Neuron (in vitro differentiated cells): Measurements from ENCODE around the gene MRGPRX2.

Experiments used
- H2AFZ ChIP-seq: one replicate; pipeline ENCODE4 v1.6.1; 2013; ENCODE audit warnings: low read depth, mild to moderate bottlenecking, inconsistent platforms, low read length, moderate library complexity
- H3K27me3 ChIP-seq: one replicate; pipeline ENCODE4 v1.6.1; 2013; ENCODE audit warnings: low read length; ENCODE audit not compliant: insufficient read depth
- H3K36me3 ChIP-seq: one replicate; pipeline ENCODE4 v1.6.1; 2013; ENCODE audit warnings: low read length; ENCODE audit not compliant: insufficient read depth
- H3K4me1 ChIP-seq: one replicate; pipeline ENCODE4 v1.6.1; 2013; ENCODE audit warnings: low read length; ENCODE audit not compliant: insufficient read depth
- H3K4me3 ChIP-seq: 2 replicates; pipeline ENCODE4 v1.5.1; 2013; ENCODE audit warnings: mild to moderate bottlenecking, low read length, moderate library complexity
- H3K9me3 ChIP-seq: one replicate; pipeline ENCODE4 v1.6.1; 2013; ENCODE audit warnings: low read length

Gene MRGPRX2

GRCh38 chr11:19088791-19089190 lies 28.3 kb upstream of the MRGPRX2 start:
- Histone ChIP-seq H2AFZ (no peak overlapping the region), H3K27me3 (peaks cover 12% of the 10 kb centered on the region), H3K9me3 (peaks cover 1% of the 10 kb centered on the region), H3K4me3 (no peak overlapping the region), H3K36me3 (no peaks in the 10 kb centered on the region), H3K4me1 (no peaks in the 10 kb centered on the region)

DNA sequence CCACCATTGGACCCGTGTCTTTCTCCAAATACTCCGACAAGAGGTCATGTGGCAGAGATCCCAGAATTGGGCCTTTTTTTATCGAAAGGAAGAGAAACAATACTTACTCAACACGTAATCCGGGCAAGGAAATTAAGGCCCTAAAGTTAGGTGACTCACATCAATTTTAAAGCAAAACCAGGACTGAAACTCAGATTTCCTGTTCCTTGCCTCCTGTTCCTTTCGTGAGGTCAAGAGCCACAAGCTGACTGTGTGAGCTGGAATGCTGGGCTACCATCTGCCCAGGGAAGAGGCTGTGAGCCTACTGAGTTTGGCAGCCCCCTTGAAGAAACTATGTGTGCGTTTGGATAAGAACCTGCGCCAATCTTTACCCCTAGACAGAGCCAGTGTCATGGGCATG lies 27.1 kb upstream of the MRGPRX2 start:
- Histone ChIP-seq H3K27me3 (peaks cover 22% of the 10 kb centered on the region), H3K9me3 (peaks cover 1% of the 10 kb centered on the region), H3K36me3 (no peaks in the 10 kb centered on the region), H2AFZ (no peak overlapping the region), H3K4me3 (no peak overlapping the region), H3K4me1 (no peaks in the 10 kb centered on the region)

DNA sequence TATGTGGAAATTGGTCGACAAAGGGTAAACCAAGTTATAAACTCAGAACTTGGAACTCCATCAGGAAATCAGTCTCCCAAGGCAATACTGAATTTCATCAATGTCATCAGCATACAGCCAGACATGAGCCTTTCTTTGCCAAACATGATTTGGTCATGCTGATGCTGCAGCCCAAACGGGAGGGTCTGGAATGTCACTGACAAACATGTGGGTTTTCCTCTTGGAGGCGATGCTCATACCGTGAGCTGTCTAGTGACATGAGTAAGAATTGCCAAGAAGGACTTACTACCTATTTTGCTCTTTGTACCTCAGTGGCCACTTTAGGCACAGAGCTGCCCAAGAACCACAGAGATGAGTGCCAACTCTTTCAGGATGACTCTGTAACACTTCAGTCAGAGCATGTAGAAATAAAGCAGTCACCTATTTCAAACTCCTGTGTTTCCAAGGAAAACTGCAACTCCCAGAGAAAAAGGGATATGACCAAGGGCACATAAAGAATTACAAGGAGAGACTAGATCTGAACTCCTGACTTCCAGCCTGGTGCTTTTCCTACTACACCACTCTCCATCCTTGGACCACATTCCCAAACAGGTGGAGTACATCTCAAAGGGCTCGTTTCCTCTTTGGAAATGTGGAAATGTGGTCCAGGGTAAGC lies 24.3 kb upstream of the MRGPRX2 start:
- no peaks in the 10 kb centered on the region for H3K4me1 ChIP-seq
- H3K27me3 ChIP-seq = peaks cover 22% of the 10 kb centered on the region
- H3K4me3 ChIP-seq = no peak overlapping the region
- peaks cover 1% of the 10 kb centered on the region for H3K9me3 ChIP-seq
- H3K36me3 ChIP-seq = no peaks in the 10 kb centered on the region
- H2AFZ ChIP-seq = no peak overlapping the region

DNA sequence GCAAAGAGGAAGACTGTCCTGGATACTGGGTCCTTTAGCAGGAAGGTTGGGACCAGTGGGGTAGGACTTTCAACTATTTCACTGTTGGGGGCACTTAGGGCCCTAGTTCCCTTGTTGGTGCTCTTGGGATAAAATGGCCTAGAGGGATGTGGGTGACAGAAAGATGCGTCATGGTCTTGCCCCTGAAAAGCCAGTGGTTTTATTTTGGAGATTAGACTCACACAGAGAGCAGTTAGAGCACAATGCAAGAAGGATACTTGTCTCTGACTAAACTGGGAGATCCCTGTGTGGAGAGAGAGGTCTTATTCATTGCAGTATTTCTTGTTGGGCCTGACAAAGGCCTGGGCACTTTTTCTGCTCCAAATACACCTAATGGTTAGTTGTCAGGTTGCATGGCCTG lies 22.6 kb upstream of the MRGPRX2 start:
- Histone ChIP-seq H3K27me3 (peaks cover 20% of the 10 kb centered on the region), H3K4me3 (no peak overlapping the region), H2AFZ (no peak overlapping the region), H3K9me3 (no peaks in the 10 kb centered on the region), H3K4me1 (no peaks in the 10 kb centered on the region), H3K36me3 (no peaks in the 10 kb centered on the region)

DNA sequence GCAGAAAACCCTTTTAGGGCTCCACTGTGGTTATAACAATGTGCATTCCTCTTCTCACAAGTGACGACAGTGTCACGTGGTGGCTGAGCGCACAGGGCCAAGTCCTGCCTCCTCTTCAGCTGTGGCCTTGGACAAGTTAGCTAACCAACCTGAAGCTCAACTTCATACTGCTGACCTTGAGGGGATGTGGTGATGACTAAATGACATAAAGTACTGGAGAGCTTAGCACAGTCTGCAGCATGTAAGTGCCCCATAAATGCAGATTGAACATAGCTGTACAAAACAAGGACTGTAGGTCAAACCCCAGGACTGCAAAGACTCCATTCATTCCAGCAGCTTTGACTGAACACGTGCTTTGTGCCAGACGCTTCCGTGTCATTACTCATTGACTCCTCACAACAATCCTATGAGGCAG lies 20.1 kb upstream of the MRGPRX2 start:
- no peak overlapping the region for H2AFZ ChIP-seq
- H3K9me3 ChIP-seq = no peaks in the 10 kb centered on the region
- no peaks in the 10 kb centered on the region for H3K36me3 ChIP-seq
- no peak overlapping the region for H3K4me3 ChIP-seq
- H3K27me3 ChIP-seq = peaks cover 22% of the 10 kb centered on the region
- no peaks in the 10 kb centered on the region for H3K4me1 ChIP-seq

- no peaks in the 10 kb centered on the region for H3K9me3 ChIP-seq
- no peak overlapping the region for H3K4me3 ChIP-seq
- peaks cover 22% of the 10 kb centered on the region for H3K27me3 ChIP-seq
- H3K4me1 ChIP-seq = no peaks in the 10 kb centered on the region
- no peaks in the 10 kb centered on the region for H3K36me3 ChIP-seq
- no peak overlapping the region for H2AFZ ChIP-seq
These were observed 19.3 kb upstream of the MRGPRX2 start for GRCh38 chr11:19079643-19080440.

DNA sequence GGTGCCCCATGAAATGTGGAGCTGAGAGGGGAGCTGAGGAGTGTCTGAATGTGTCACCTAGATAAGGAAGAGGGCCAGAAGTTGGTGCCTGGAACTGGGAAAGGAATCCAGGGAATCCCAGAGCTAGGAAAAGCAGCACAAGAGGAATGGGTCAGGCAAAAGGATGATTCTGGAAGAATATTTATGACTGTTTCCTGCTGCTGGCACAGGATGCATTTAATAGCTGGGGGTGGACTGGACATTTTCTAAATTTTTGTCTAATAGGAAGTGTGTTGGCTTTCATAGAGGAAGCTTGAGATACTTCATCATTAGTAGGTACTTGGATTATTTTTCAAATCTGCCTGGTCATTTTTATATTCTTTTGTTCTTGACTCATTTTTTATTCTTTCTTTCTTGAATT lies 17.4 kb upstream of the MRGPRX2 start:
- no peaks in the 10 kb centered on the region for H3K9me3 ChIP-seq
- no peak overlapping the region for H3K4me3 ChIP-seq
- peaks cover 27% of the 10 kb centered on the region for H3K27me3 ChIP-seq
- no peaks in the 10 kb centered on the region for H3K36me3 ChIP-seq
- H3K4me1 ChIP-seq = no peaks in the 10 kb centered on the region
- H2AFZ ChIP-seq = no peak overlapping the region

GRCh38 chr11:19076744-19077589 lies 16.4 kb upstream of the MRGPRX2 start:
- H3K4me1 ChIP-seq = no peaks in the 10 kb centered on the region
- H3K27me3 ChIP-seq = peaks cover 29% of the 10 kb centered on the region
- H3K36me3 ChIP-seq = no peaks in the 10 kb centered on the region

GRCh38 chr11:19075636-19076035 lies 15.1 kb upstream of the MRGPRX2 start:
- H3K4me3 ChIP-seq = no peak overlapping the region
- no peaks in the 10 kb centered on the region for H3K36me3 ChIP-seq
- no peak overlapping the region for H2AFZ ChIP-seq
- H3K9me3 ChIP-seq = no peaks in the 10 kb centered on the region
- peaks cover 31% of the 10 kb centered on the region for H3K27me3 ChIP-seq
- no peaks in the 10 kb centered on the region for H3K4me1 ChIP-seq

More at GRCh38 chr11:19076744-19077589, 16.4 kb upstream of the MRGPRX2 start:
- no peak overlapping the region for H2AFZ ChIP-seq
- no peaks in the 10 kb centered on the region for H3K9me3 ChIP-seq
- no peak overlapping the region for H3K4me3 ChIP-seq

DNA sequence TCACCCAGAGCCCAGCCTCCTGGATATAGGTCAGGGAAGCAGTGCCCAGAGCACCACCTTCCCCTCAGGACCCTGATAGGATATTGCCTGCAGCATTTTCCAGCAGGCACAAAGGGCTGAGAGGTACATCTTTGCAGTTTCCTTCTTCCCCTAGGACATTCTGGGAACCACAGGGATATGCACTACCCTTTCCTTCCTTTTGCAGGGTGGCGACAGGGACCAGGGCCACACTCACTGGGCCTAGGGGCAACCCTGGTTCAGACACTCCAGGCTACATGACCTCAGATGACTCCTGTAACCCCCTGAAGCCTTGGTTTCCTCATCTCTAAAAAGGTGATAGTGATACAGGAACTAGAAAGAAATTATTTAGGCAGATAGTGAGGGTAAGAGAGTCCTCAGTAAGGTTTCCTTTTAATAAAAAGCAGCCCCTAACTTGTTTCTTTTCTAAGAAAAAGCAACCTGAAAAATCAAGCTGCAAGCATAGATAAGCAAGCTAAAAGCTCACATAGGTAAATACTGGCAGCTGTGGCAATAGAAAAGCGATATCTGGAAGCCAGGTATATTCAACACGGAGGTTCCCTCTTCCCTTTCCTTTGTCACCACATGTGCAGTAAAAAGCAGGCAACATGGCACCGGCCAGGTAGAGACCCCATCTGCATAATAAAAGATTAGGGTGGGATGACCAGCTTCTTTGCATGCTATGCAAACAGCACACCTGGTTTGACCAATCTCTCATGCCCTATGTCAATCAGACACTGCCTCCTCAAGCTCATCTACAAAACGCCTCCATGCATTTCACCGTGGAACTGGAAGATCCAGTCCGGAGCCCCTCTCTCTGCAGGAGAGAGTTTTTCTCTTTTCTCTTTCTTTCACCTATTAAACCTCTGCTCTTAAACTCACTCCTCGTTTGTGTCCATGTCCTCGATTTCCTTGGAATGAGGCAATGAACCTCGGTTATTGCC lies 13.2 kb upstream of the MRGPRX2 start:
- Histone ChIP-seq H3K4me1 (no peaks in the 10 kb centered on the region), H3K36me3 (no peaks in the 10 kb centered on the region), H2AFZ (no peak overlapping the region), H3K27me3 (peaks cover 31% of the 10 kb centered on the region), H3K9me3 (no peaks in the 10 kb centered on the region), H3K4me3 (no peak overlapping the region)

DNA sequence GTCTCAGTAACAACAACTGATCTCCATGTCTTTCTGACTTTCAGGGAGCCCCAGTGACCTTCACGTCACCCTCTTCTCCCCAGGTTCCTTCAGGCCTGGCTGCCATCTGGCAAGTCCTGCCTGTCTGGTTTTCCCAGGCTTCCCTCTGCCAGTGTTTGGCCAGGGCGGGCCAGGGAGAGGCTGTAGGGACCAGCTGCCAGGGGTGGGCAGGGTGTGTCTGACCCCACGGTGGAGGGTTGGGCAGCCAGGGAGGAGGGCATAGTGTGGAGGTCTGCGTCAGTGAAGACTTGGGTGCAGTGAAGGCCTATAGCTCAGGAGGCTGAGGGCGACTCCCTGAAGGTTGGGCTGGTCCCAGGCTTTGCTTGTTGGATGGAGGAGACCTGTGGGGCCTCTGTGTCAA lies 11.9 kb upstream of the MRGPRX2 start:
- peaks cover 28% of the 10 kb centered on the region for H3K27me3 ChIP-seq
- no peak overlapping the region for H3K4me3 ChIP-seq
- H3K36me3 ChIP-seq = no peaks in the 10 kb centered on the region
- no peaks in the 10 kb centered on the region for H3K9me3 ChIP-seq
- H2AFZ ChIP-seq = no peak overlapping the region
- no peaks in the 10 kb centered on the region for H3K4me1 ChIP-seq

DNA sequence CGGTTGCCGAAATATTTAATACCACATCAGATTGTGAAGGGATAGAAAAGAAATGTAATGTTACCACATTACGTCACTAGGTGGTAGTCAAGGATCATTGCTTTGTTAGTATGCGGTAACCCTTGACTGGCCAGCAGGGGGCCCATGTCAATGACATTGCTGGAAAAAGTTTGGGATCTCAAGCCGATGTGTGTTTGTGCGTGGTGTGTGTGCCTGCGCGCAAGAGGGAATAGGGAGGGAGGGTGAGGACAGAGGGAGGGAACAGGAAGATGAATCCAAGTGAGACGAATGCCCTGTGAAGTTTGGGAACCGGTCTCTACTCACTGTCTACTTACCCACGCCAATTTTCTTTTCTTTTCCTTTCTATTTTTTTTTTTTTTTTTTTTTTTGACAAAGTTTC lies 10.7 kb upstream of the MRGPRX2 start:
- Histone ChIP-seq H3K9me3 (no peaks in the 10 kb centered on the region), H3K4me1 (no peaks in the 10 kb centered on the region), H3K4me3 (no peak overlapping the region), H3K36me3 (no peaks in the 10 kb centered on the region), H2AFZ (no peak overlapping the region), H3K27me3 (peaks cover 25% of the 10 kb centered on the region)
